HepG2 (cell line): ENCODE data around the gene AP2A2. TPM values are rescaled to one million over a fixed set of nuclear protein-coding genes. Genes with fewer than 3 reads are reported as not detected.
A peak's percentile ranks its signal among the peaks of the same experiment; 100 is the strongest.

Experiments used
- ATAC-seq: fragments of 200-7000 bp; cut with Tn5 transposase; 3 replicates; pipeline ENCODE4 v1.9.1; 2020; ENCODE audit warnings: mild to moderate bottlenecking, moderate library complexity
- BruUV-seq: library from RNA; stranded (reverse); fragments of 400-500 nt; replicated peaks from 2 replicates; lab custom pipeline; 2021; lab: Mats Ljungman, UMichigan
- CTCF ChIA-PET: fragments of 300-600 bp; formaldehyde crosslinking; extraction: SDS; loops from one replicate; lab custom pipeline; 2021; ENCODE audit warnings: low total read pairs, inconsistent platforms, low intra/inter-chr PET ratio; lab: Yijun Ruan, JAX
- POLR2A ChIA-PET: fragments of 350-600 bp; sonication (Branson Sonifier 250); formaldehyde crosslinking; loops from one replicate; lab custom pipeline; 2020; ENCODE audit warnings: antibody characterized with exemption, inconsistent platforms; lab: Yijun Ruan, JAX
- DNase-seq: peaks from one replicate; pipeline ENCODE4 v3.0.0-alpha.2; 2015; ENCODE audit warnings: low spot score
- FAIRE-seq: peaks from 3 replicates; lab custom pipeline; 2011; peaks lifted over from hg19 to GRCh38; lab: Jason Lieb, UNC
- H2AFZ ChIP-seq: one replicate; pipeline ENCODE4 v1.6.1; 2011; ENCODE audit warnings: low read length, inconsistent platforms
- H3K27ac ChIP-seq: fragments of 300-600 bp; 3 replicates; pipeline ENCODE4 v1.8.0; 2011; ENCODE audit warnings: mixed run types, mild to moderate bottlenecking, mixed read lengths, low read length, inconsistent platforms; ENCODE audit not compliant: insufficient read depth; ENCODE audit errors: extremely low read length
- H3K27me3 ChIP-seq, 2 experiments: fragments of 200-600 bp in 1 of 2; 2 replicates in 1 of 2; 3 replicates in 1 of 2; pipeline versions ENCODE4 v1.6.0 to v1.8.0; 2011; ENCODE audit warnings: low read length in 2 of 2, mild to moderate bottlenecking in 2 of 2, moderate library complexity in 2 of 2, inconsistent platforms in 1 of 2; ENCODE audit not compliant: insufficient read depth in 2 of 2, control insufficient read depth in 1 of 2
- H3K36me3 ChIP-seq, 2 experiments: fragments of 200-600 bp in 1 of 2; replicated peaks in 1 of 2; 2 replicates in 1 of 2; 3 replicates in 1 of 2; pipeline versions ENCODE4 v1.5.1 to v1.8.0; 2011; ENCODE audit warnings: low read length in 2 of 2, inconsistent platforms in 1 of 2; ENCODE audit not compliant: insufficient read depth in 2 of 2, control insufficient read depth in 1 of 2
- H3K4me1 ChIP-seq: 2 replicates; pipeline ENCODE4 v1.5.1; 2012; ENCODE audit warnings: low read length, inconsistent platforms; ENCODE audit not compliant: insufficient read depth
- H3K4me2 ChIP-seq: 2 replicates; pipeline ENCODE4 v1.6.0; 2011; ENCODE audit warnings: low read depth, low read length, inconsistent platforms
- H3K4me3 ChIP-seq, 3 experiments: fragments of 200-600 bp in 1 of 3; sonication (generic), shearing (Covaris generic) in 1 of 3; replicated peaks in 1 of 3; 2 replicates each; pipeline ENCODE4 v1.5.1; 2011 to 2016; ENCODE audit warnings: low read length in 3 of 3, inconsistent platforms in 2 of 3, low read depth in 2 of 3, mild to moderate bottlenecking in 2 of 3, control low read depth in 1 of 3, mixed read lengths in 1 of 3; ENCODE audit not compliant: insufficient read depth in 1 of 3
- H3K79me2 ChIP-seq: one replicate; pipeline ENCODE4 v1.6.1; 2011; ENCODE audit warnings: low read length, inconsistent platforms; ENCODE audit not compliant: insufficient read depth
- H3K9ac ChIP-seq: 2 replicates; pipeline ENCODE4 v1.6.0; 2011; ENCODE audit warnings: mild to moderate bottlenecking, low read depth, low read length, inconsistent platforms; ENCODE audit not compliant: insufficient read depth
- H3K9me3 ChIP-seq: 2 replicates; pipeline ENCODE4 v1.5.1; 2012; ENCODE audit warnings: mild to moderate bottlenecking, low read length
- H4K20me1 ChIP-seq: 2 replicates; pipeline ENCODE4 v1.6.0; 2011; ENCODE audit warnings: inconsistent platforms, mild to moderate bottlenecking, low read length, moderate library complexity; ENCODE audit not compliant: insufficient read depth
- CEBPB ChIP-seq: IDR thresholded peaks from 2 replicates; pipeline ENCODE4 v1.6.1; 2011; ENCODE audit warnings: low read depth, low read length, improper control_type of control experiment, borderline replicate concordance
- CEBPG ChIP-seq: IDR thresholded peaks from 2 replicates; pipeline ENCODE4 v1.6.1; 2016
- DMAP1 ChIP-seq: IDR thresholded peaks from 2 replicates; pipeline ENCODE4 v1.6.1; 2016
- FOXJ3 ChIP-seq: sonication (generic); formaldehyde crosslinking; IDR thresholded peaks from 2 replicates; pipeline ENCODE4 v1.4.0; 2020; ENCODE audit warnings: missing genetic modification reagents, mild to moderate bottlenecking, borderline replicate concordance
- RBFOX2 ChIP-seq: fragments of 200-400 bp; formaldehyde crosslinking; IDR thresholded peaks from 2 replicates; pipeline ENCODE4 v1.6.1; 2017; ENCODE audit warnings: low read depth, mild to moderate bottlenecking, low read length
- RBM22 ChIP-seq: fragments of 200-400 bp; formaldehyde crosslinking; optimal IDR thresholded peaks from 2 replicates; pipeline ENCODE3; 2017; ENCODE audit warnings: mild to moderate bottlenecking, low read length, moderate library complexity
- RFX1 ChIP-seq: fragments of 450-650 bp; IDR thresholded peaks from 2 replicates; pipeline ENCODE4 v1.6.1; 2017
- RFX3 ChIP-seq: IDR thresholded peaks from 2 replicates; pipeline ENCODE4 v1.6.1; 2016; ENCODE audit warnings: missing biosample characterization, missing genetic modification reagents
- ZSCAN30 ChIP-seq: sonication (generic); formaldehyde crosslinking; IDR thresholded peaks from 2 replicates; pipeline ENCODE4 v1.5.0; 2020; ENCODE audit warnings: mild to moderate bottlenecking, missing genetic modification reagents
- WGBS: methylation state at CpG from one replicate; pipeline ENCODE4 v1.1.6; 2017; ENCODE audit warnings: low lambda C conversion rate; 5-methylcytosine and 5-hydroxymethylcytosine counted together
- in situ Hi-C: cut with HindIII; loops from 2 replicates; pipeline ENCODE4 v1.10.0; 2017; ENCODE audit warnings: low pct_unique_long_range_greater_than_20kb; ENCODE audit not compliant: extremely low pct_ligation_motif_present
- intact Hi-C: fragments of 100-400 bp; cut with micrococcal nuclease; formaldehyde crosslinking; loops from one replicate; pipeline ENCODE4 v1.10.0; 2022; ENCODE audit not compliant: unreplicated experiment
- polyA plus RNA-seq, 8 experiments: library from polyadenylated mRNA; depleted of rRNA in 3 of 8; stranded (reverse) in 7 of 8; unstranded in 1 of 8; fragments of >200 nt; fragmentation: Illumina TruSeq in 4 of 8; extraction: Trizol in 4 of 8; gene quantifications; 2 replicates each; pipeline versions ENCODE4 v1.2.1 to v1.2.3, GENCODE V29; 2011 to 2016; ENCODE audit warnings: low read depth in 4 of 8, missing spikeins in 1 of 8, mixed read lengths in 1 of 8; ENCODE audit not compliant: insufficient read depth in 1 of 8
- total RNA-seq, 5 experiments: library from RNA; depleted of rRNA; stranded (reverse); fragments of >200 nt; fragmentation: Illumina TruSeq; extraction: Trizol; gene quantifications; 2 replicates each; pipeline ENCODE4 v1.2.3, GENCODE V29; 2016; ENCODE audit warnings: low read depth in 1 of 5
- TF ChIP-seq, protein P1 (sequence below): sonication (generic); formaldehyde crosslinking; IDR thresholded peaks from 2 replicates; pipeline ENCODE4 v1.4.0; 2020; ENCODE audit warnings: missing genetic modification reagents, borderline replicate concordance

Gene AP2A2
- total and polyA plus RNA-seq, 2 of the 13 experiments (the other 11 are each of a cell fraction or from before 2014, with no cell fraction given) = 25.7 to 75.7 TPM

DNA sequence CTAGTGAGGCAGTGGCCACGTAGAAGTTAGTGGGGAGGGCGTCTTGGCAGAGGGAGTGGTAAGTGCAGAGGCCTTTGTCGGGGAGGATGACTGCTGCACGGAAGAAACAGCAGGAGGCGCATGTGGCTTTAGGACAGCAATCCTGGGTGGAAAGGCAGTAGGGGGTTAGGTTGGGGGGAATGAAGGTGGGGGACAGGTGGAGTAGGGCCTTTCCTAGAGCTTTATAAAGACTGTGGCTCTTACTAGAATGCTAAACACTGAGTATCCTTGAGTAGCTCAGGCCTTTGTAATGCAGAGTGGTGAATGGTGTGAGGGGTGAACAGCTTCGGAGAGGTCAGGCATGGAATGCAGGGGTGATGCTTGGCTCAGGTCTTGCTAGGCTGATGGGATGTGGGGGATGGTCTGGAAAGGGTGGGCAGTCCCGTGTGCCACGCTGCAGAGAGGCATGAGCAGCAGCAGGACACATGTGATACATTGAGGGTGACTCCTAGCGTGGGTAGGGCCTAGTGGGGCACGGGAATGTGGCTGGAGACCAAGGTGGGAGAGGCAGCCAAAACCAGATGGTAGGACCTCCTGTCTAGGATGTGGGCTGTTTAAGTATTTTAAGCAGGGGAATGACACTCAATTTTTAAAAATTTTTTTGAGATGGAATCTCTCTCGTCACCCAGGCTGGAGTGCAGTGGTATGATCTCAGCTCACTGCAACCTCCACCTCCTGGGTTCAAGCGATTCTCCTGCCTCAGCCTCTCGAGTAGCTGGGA lies 19.2 kb downstream of the AP2A2 start (continued):
- TF ChIP-seq RBM22 = peak; percentile 43
- TF ChIP-seq, all 625 proteins: peak for 4

DNA sequence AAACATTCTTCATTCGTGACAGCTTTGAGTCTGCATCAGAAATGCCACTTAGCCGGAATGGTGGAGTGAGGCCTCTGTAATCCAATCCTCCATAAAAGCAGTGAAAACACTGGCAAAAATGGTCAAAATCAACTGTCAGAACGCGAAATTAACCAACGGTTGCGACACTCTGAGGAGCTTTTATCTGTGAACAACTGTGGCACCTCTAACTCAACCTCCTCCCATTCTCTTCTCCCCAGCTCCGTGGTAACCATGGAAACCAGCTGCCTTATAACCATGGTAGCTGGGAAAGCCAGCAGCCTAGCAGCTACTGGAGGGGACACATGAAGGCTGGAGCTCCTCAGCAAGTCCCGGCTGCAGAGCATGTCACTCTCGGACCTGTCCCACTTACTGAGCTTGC lies 20.3 kb downstream of the AP2A2 start:
- POLR2A ChIA-PET = interaction anchor here (2.0 kb wide), 1 partner anchor 35 kb away, joined by 6 read pairs; the partner anchor contains the start of gene CHID1
- FAIRE-seq (peak; percentile 60), ATAC-seq (peak; percentile 36), DNase-seq (peak; percentile 59)
- peaks cover 95% of the 10 kb centered on the region for H3K4me1 ChIP-seq
- 66% methylated on average over 9 of the region's 9 CpGs for WGBS
- no peak overlapping the region for H3K4me2 ChIP-seq
- H3K79me2 ChIP-seq = peaks cover 75% of the 10 kb centered on the region
- no peaks in the 10 kb centered on the region for H3K9me3 ChIP-seq
- CTCF ChIA-PET = no interaction called here
- H3K4me3 ChIP-seq = no peak overlapping the region
- intact Hi-C loops (loop anchor here (2.0 kb wide), 1 partner anchor 35 kb away; the partner anchor contains the start of gene CHID1), in situ Hi-C loops (no loop called here)
- TF ChIP-seq RFX3 (CRISPR knock-in tag) (peak; percentile 42; the same call in 1 of the 2 replicates), FOXJ3 (CRISPR knock-in tag) (no peak), CEBPB (peak; percentile 79), CEBPG (CRISPR knock-in tag) (peak; percentile 47; the same call in 1 of the 2 replicates), RBM22 (peak; percentile 55), DMAP1 (no peak), RFX1 (peak; percentile 59), ZSCAN30 (CRISPR knock-in tag) (no peak), RBFOX2 (no peak)
- TF ChIP-seq, protein P1, sequence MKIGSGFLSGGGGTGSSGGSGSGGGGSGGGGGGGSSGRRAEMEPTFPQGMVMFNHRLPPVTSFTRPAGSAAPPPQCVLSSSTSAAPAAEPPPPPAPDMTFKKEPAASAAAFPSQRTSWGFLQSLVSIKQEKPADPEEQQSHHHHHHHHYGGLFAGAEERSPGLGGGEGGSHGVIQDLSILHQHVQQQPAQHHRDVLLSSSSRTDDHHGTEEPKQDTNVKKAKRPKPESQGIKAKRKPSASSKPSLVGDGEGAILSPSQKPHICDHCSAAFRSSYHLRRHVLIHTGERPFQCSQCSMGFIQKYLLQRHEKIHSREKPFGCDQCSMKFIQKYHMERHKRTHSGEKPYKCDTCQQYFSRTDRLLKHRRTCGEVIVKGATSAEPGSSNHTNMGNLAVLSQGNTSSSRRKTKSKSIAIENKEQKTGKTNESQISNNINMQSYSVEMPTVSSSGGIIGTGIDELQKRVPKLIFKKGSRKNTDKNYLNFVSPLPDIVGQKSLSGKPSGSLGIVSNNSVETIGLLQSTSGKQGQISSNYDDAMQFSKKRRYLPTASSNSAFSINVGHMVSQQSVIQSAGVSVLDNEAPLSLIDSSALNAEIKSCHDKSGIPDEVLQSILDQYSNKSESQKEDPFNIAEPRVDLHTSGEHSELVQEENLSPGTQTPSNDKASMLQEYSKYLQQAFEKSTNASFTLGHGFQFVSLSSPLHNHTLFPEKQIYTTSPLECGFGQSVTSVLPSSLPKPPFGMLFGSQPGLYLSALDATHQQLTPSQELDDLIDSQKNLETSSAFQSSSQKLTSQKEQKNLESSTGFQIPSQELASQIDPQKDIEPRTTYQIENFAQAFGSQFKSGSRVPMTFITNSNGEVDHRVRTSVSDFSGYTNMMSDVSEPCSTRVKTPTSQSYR (CRISPR knock-in tag) = no peak
- H4K20me1 ChIP-seq = 0 out of 2 replicates have a peak, but pooled peaks cover 1% of the 10 kb centered on the region
- no TSS peak for BruUV-seq
- H3K9ac ChIP-seq = no peak overlapping the region
- H2AFZ ChIP-seq = no peak overlapping the region
- peaks cover 12 to 28% of the 10 kb centered on the region in 2 experiments for H3K36me3 ChIP-seq
- peak overlapping the region; percentile 27 for H3K27ac ChIP-seq
- H3K27me3 ChIP-seq = no peaks in the 10 kb centered on the region
